GM12873 (cell line): ENCODE measurements around the gene PIK3CD.

Experiments used
- TF ChIP-seq, protein P1 (sequence below): IDR thresholded peaks from 2 replicates; pipeline ENCODE4 v1.5.1; 2012; ENCODE audit warnings: low read depth, mild to moderate bottlenecking, moderate library complexity, low read length, control low read depth; ENCODE audit not compliant: insufficient read depth; ENCODE audit errors: missing control alignments

Gene PIK3CD

DNA sequence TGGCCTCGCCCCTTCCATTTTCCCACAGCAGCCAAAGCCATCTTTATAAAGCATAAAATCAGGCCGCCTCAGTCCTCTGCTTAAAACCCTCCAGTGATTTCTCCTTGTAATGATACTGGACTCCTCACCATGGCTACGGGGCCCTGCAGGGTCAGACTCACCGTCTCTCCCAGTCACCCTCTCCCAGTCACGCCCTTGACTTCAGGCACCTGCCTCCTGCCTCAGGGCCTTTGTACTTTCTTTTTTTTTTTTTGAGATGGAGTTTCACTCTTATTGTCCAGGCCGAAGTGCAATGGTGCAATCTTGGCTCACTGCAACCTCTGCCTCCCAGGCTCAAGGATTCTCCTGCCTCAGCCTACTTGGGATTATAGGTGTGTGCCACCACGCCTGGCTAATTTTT, 47.8 kb downstream of the PIK3CD start:
- TF ChIP-seq, protein P1, sequence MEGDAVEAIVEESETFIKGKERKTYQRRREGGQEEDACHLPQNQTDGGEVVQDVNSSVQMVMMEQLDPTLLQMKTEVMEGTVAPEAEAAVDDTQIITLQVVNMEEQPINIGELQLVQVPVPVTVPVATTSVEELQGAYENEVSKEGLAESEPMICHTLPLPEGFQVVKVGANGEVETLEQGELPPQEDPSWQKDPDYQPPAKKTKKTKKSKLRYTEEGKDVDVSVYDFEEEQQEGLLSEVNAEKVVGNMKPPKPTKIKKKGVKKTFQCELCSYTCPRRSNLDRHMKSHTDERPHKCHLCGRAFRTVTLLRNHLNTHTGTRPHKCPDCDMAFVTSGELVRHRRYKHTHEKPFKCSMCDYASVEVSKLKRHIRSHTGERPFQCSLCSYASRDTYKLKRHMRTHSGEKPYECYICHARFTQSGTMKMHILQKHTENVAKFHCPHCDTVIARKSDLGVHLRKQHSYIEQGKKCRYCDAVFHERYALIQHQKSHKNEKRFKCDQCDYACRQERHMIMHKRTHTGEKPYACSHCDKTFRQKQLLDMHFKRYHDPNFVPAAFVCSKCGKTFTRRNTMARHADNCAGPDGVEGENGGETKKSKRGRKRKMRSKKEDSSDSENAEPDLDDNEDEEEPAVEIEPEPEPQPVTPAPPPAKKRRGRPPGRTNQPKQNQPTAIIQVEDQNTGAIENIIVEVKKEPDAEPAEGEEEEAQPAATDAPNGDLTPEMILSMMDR, result no peak

GRCh38 chr1:9700340-9700739, 48.8 kb downstream of the PIK3CD start:
- TF ChIP-seq, protein P1, result no peak

DNA sequence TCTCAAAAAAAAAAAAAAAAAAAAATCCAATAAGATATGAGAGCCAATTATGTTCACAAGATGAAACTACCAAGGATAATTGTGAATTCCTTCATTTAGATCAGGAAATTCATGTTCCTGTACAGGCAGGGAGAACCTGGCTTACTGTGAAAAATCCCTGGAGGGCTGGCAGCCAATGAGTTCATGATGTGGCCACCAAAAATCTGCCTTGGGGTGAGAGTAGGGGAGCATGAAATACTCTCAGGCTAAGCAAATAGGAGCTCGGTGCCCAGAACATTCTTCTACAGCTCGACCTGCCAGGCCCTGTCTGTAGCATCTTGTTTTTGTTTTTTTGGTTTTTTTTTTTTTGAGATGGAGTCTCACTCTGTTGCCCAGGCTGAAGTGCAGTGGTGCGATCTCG, 50.1 kb downstream of the PIK3CD start:
- TF ChIP-seq, protein P1, result no peak

GRCh38 chr1:9703165-9703509, 51.6 kb downstream of the PIK3CD start:
- TF ChIP-seq, protein P1, result no peak

GRCh38 chr1:9703681-9704080, 52.1 kb downstream of the PIK3CD start:
- TF ChIP-seq, protein P1, result no peak

GRCh38 chr1:9705337-9706093, 54.0 kb downstream of the PIK3CD start:
- TF ChIP-seq, protein P1, result no peak

- TF ChIP-seq, protein P1, result no peak
Observed at GRCh38 chr1:9706178-9706577, 54.6 kb downstream of the PIK3CD start.

- TF ChIP-seq, protein P1, result no peak
Observed at GRCh38 chr1:9710037-9710436, 58.5 kb downstream of the PIK3CD start.
